Ishikawa (cell line): ENCODE measurements around the gene ASAP2.

Experiments used
- CEBPB ChIP-seq: IDR thresholded peaks from 2 replicates; pipeline ENCODE4 v1.6.1; 2012
- CREB1 ChIP-seq: IDR thresholded peaks from 2 replicates; pipeline ENCODE4 v1.6.1; 2012; ENCODE audit warnings: low read depth
- EGR1 ChIP-seq: IDR thresholded peaks from 2 replicates; pipeline ENCODE4 v1.6.1; 2012
- EP300 ChIP-seq: IDR thresholded peaks from 2 replicates; pipeline ENCODE4 v1.6.1; 2012; ENCODE audit warnings: borderline replicate concordance
- NFIC ChIP-seq: IDR thresholded peaks from 2 replicates; pipeline ENCODE4 v1.6.1; 2012
- REST ChIP-seq: IDR thresholded peaks from 2 replicates; pipeline ENCODE4 v1.6.1; 2012; ENCODE audit warnings: low read depth, mild to moderate bottlenecking
- TAF1 ChIP-seq: IDR thresholded peaks from 2 replicates; pipeline ENCODE4 v1.6.1; 2012; ENCODE audit warnings: low read depth, mild to moderate bottlenecking
- TCF12 ChIP-seq: IDR thresholded peaks from 2 replicates; pipeline ENCODE4 v1.6.1; 2012; ENCODE audit warnings: low read depth
- USF1 ChIP-seq: IDR thresholded peaks from 2 replicates; pipeline ENCODE4 v1.6.1; 2012
- YY1 ChIP-seq: IDR thresholded peaks from 2 replicates; pipeline ENCODE4 v1.6.1; 2012; ENCODE audit warnings: low read depth
- TF ChIP-seq, protein P1 (sequence below): IDR thresholded peaks from 2 replicates; pipeline ENCODE4 v1.6.1; 2012

- TF ChIP-seq REST, result no peak
- no peak for TF ChIP-seq NFIC
- TF ChIP-seq TAF1, result no peak
- no peak for TF ChIP-seq EP300
- TF ChIP-seq, protein P1, sequence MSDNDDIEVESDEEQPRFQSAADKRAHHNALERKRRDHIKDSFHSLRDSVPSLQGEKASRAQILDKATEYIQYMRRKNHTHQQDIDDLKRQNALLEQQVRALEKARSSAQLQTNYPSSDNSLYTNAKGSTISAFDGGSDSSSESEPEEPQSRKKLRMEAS, result no peak
- TF ChIP-seq EGR1, result no peak
- TF ChIP-seq CEBPB, result no peak
- no peak for TF ChIP-seq YY1
- TF ChIP-seq USF1, result no peak
- no peak for TF ChIP-seq TCF12
- no peak for TF ChIP-seq CREB1
Measured at GRCh38 chr2:9285921-9286320, 79.3 kb downstream of the ASAP2 start.
